Measurements from ENCODE around the gene GCLM. TPM values are rescaled to one million over a fixed set of nuclear protein-coding genes. Genes with fewer than 3 reads are reported as not detected.
"Not testable (repeated sequence)": the region's sequence is repeated elsewhere in the genome, so short reads cannot be mapped to it uniquely, and the experiment has no call there.

GCLM gene
- total RNA-seq, 2 donors from 2014 or later: 12.5 to 28.4 TPM

- not testable (repeated sequence) for ATAC-seq (ENCODE audit: insufficient number of reproducible peaks, low FRiP score, low read depth); H3K27ac ChIP-seq; H3K27me3 ChIP-seq (replicated peaks; ENCODE audit: insufficient read depth); H3K36me3 ChIP-seq; H3K9me3 ChIP-seq
- Histone ChIP-seq H3K4me3 (peak overlapping the region; percentile 41), H3K4me1 (ENCODE audit: control insufficient read depth in 1 of 2, low read depth in 2 of 2) (peaks cover 3 to 11% of the 10 kb centered on the region in 2 donors)
- peak; percentile 14 for DNase-seq (ENCODE audit: low spot score)
- peak; percentile 62 for TF ChIP-seq CTCF (IDR thresholded peaks at IDR 0.05)
These were observed 58.4 kb downstream of the GCLM start for GRCh38 chr1:93850687-93851326.

- ATAC-seq (ENCODE audit: insufficient number of reproducible peaks, low FRiP score, low read depth) (no peak), DNase-seq (ENCODE audit: low spot score) (no peak)
- H3K4me1 ChIP-seq (ENCODE audit: control insufficient read depth in 1 of 2, low read depth in 2 of 2): peaks cover 9 to 29% of the 10 kb centered on the region in 2 donors
- peak overlapping the region; percentile 93 for H3K4me3 ChIP-seq
- no peak for TF ChIP-seq CTCF (IDR thresholded peaks at IDR 0.05)
- peak overlapping the region; percentile 95 to 98 for H3K27ac ChIP-seq
- H3K27me3 ChIP-seq (replicated peaks; ENCODE audit: insufficient read depth): no peaks in the 10 kb centered on the region
- H3K9me3 ChIP-seq: no peaks in the 10 kb centered on the region
- H3K36me3 ChIP-seq: no peaks in the 10 kb centered on the region
These were observed 60.8 kb downstream of the GCLM start for GRCh38 chr1:93848350-93848883.

GRCh38 chr1:93847811-93848288 is 61.4 kb downstream of the GCLM start:
- H3K4me1 ChIP-seq (ENCODE audit: control insufficient read depth in 1 of 2, low read depth in 2 of 2): peaks cover 9 to 30% of the 10 kb centered on the region in 2 donors
- no peak for TF ChIP-seq CTCF (IDR thresholded peaks at IDR 0.05)

GRCh38 chr1:93846992-93847810 is 62.0 kb downstream of the GCLM start:
- no peak for TF ChIP-seq CTCF (IDR thresholded peaks at IDR 0.05)
- Histone ChIP-seq H3K27me3 (replicated peaks; ENCODE audit: insufficient read depth) (no peaks in the 10 kb centered on the region), H3K9me3 (no peaks in the 10 kb centered on the region), H3K36me3 (no peaks in the 10 kb centered on the region), H3K4me1 (ENCODE audit: control insufficient read depth in 1 of 2, low read depth in 2 of 2) (peaks cover 9 to 30% of the 10 kb centered on the region in 2 donors), H3K4me3 (peak overlapping the region; percentile 93), H3K27ac (peak overlapping the region; percentile 95 to 98)
- DNase-seq (ENCODE audit: low spot score) (peak; percentile 30), ATAC-seq (ENCODE audit: insufficient number of reproducible peaks, low FRiP score, low read depth) (peak; percentile 81)

More at GRCh38 chr1:93847811-93848288, 61.4 kb downstream of the GCLM start:
- Histone ChIP-seq H3K36me3 (no peaks in the 10 kb centered on the region), H3K27ac (peak overlapping the region; percentile 95 to 98), H3K4me3 (peak overlapping the region; percentile 93), H3K9me3 (no peaks in the 10 kb centered on the region), H3K27me3 (replicated peaks; ENCODE audit: insufficient read depth) (no peaks in the 10 kb centered on the region)
- DNase-seq (ENCODE audit: low spot score) (peak; percentile 27), ATAC-seq (ENCODE audit: insufficient number of reproducible peaks, low FRiP score, low read depth) (peak; percentile 16)

Data from thoracic aorta (tissue), 2 donors.